Hepatic stellate cell (primary cell): ENCODE results near the gene PKN1.
"Not testable (repeated sequence)": the region's sequence is repeated elsewhere in the genome, so short reads cannot be mapped to it uniquely, and the experiment has no call there.

ENCODE experiments used
- DNase-seq: peaks from one replicate; pipeline ENCODE4 v3.0.0; 2011; ENCODE audit warnings: low spot score

The PKN1 gene

GRCh38 chr19:14487370-14488125 is 54.4 kb downstream of the PKN1 start:
- no peak for DNase-seq

- no peak for DNase-seq
These were observed 59.7 kb downstream of the PKN1 start for GRCh38 chr19:14492756-14493337.

GRCh38 chr19:14494411-14494810 is 61.3 kb downstream of the PKN1 start:
- DNase-seq, result no peak

GRCh38 chr19:14494910-14495671 is 62.0 kb downstream of the PKN1 start:
- no peak for DNase-seq

GRCh38 chr19:14495672-14496028 is 62.5 kb downstream of the PKN1 start:
- DNase-seq, result no peak

- DNase-seq, result peak; percentile 100
These were observed 63.1 kb downstream of the PKN1 start, which contains the start of gene GIPC1 for GRCh38 chr19:14496029-14496833. GIPC1 (minus strand) TSS chr19:14496127; CDS start chr19:14482976, 13,151 bp downstream.

GRCh38 chr19:14496834-14497227 is 63.7 kb downstream of the PKN1 start:
- DNase-seq, result no peak

- DNase-seq, result no peak
These were observed 64.3 kb downstream of the PKN1 start for GRCh38 chr19:14497228-14497921.

GRCh38 chr19:14502334-14503092 is 69.4 kb downstream of the PKN1 start:
- DNase-seq, result no peak

GRCh38 chr19:14503285-14503684 is 70.2 kb downstream of the PKN1 start:
- no peak for DNase-seq

GRCh38 chr19:14504575-14504974 is 71.5 kb downstream of the PKN1 start:
- not testable (repeated sequence) for DNase-seq

- DNase-seq, result peak; percentile 77
These were observed 72.6 kb downstream of the PKN1 start for GRCh38 chr19:14505488-14506239.

GRCh38 chr19:14507704-14508542 is 74.8 kb downstream of the PKN1 start:
- peak; percentile 64 for DNase-seq

GRCh38 chr19:14510311-14511228 is 77.5 kb downstream of the PKN1 start:
- peak; percentile 38 for DNase-seq

- no peak for DNase-seq
These were observed 78.1 kb downstream of the PKN1 start for GRCh38 chr19:14511229-14511593.

- no peak for DNase-seq
These were observed 79.4 kb downstream of the PKN1 start for GRCh38 chr19:14512406-14512961.

GRCh38 chr19:14514215-14514863 is 81.2 kb downstream of the PKN1 start:
- DNase-seq, result no peak
